ENCODE data around the gene GLRA1. TPM values are rescaled to one million over a fixed set of nuclear protein-coding genes. Genes with fewer than 3 reads are reported as not detected.
"Not testable (repeated sequence)": the region's sequence is repeated elsewhere in the genome, so short reads cannot be mapped to it uniquely, and the experiment has no call there.

The GLRA1 gene
- total RNA-seq, 1 donor from 2014 or later, result not detected

DNA sequence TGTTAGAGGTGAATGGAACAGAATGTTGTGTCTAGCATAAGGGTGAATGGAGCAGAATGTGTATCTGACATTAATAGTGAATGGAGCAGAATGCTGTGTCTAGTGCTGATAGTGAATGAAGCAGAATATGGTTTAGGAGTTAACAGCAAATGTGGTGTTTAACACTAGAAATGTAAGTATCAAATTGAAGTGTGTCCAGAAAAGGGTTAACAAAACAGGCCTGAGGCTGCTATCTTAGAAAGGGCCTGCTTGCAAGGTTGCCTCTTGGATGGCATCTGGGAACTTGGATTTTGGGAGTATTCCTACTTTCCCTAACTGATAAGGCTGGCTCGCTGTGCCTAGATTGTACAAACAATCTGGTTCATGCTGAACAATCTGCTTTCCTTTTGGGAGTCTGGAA lies 76.8 kb downstream of the GLRA1 start:
- Histone ChIP-seq H3K4me1 (ENCODE audit: control insufficient read depth in 3 of 3, insufficient read depth in 3 of 3, low read length in 3 of 3) (no peaks in the 10 kb centered on the region), H3K9ac (ENCODE audit: low read depth in 1 of 3, low read length in 3 of 3) (no peak overlapping the region), H3K4me3 (ENCODE audit: low read length in 3 of 3) (no peak overlapping the region), H3K27ac (ENCODE audit: low read depth, low read length) (no peak overlapping the region), H3K9me3 (ENCODE audit: control insufficient read depth in 3 of 3, low read length in 3 of 3) (peaks cover 0 to 4% (median 0%) of the 10 kb centered on the region in 3 donors), H3K36me3 (ENCODE audit: control insufficient read depth in 3 of 3, insufficient read depth in 3 of 3, low read length in 3 of 3) (no peaks in the 10 kb centered on the region), H3K27me3 (ENCODE audit: control insufficient read depth in 3 of 3, insufficient read depth in 3 of 3, low read length in 3 of 3) (no peaks in the 10 kb centered on the region)

DNA sequence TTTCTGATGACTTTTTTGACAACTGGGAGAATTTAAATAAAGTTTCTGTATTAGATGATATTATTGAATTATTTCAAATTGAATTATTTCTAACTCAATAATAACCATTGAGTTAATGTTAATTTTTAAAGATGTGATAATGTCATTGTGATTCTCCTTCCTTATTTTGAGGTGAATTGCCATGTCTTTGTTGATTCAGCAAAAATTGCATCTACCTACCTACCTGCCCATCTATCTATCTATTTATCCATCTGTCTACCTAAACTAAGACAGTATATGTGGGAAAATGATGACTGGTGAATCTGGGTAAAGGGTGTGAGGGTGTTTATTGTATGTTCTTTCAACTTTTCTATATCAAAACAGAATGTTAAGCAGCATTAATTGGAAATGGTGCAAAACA lies 77.9 kb downstream of the GLRA1 start:
- H3K27ac ChIP-seq (ENCODE audit: low read depth, low read length), result no peak overlapping the region
- H3K4me1 ChIP-seq (ENCODE audit: control insufficient read depth in 3 of 3, insufficient read depth in 3 of 3, low read length in 3 of 3), result no peaks in the 10 kb centered on the region
- H3K4me3 ChIP-seq (ENCODE audit: low read length in 3 of 3), result no peak overlapping the region
- H3K9ac ChIP-seq (ENCODE audit: low read depth in 1 of 3, low read length in 3 of 3), result no peak overlapping the region
- H3K27me3 ChIP-seq (ENCODE audit: control insufficient read depth in 3 of 3, insufficient read depth in 3 of 3, low read length in 3 of 3), result no peaks in the 10 kb centered on the region
- no peaks in the 10 kb centered on the region for H3K36me3 ChIP-seq (ENCODE audit: control insufficient read depth in 3 of 3, insufficient read depth in 3 of 3, low read length in 3 of 3)
- peaks cover 0 to 4% (median 2%) of the 10 kb centered on the region in 3 donors for H3K9me3 ChIP-seq (ENCODE audit: control insufficient read depth in 3 of 3, low read length in 3 of 3)

DNA sequence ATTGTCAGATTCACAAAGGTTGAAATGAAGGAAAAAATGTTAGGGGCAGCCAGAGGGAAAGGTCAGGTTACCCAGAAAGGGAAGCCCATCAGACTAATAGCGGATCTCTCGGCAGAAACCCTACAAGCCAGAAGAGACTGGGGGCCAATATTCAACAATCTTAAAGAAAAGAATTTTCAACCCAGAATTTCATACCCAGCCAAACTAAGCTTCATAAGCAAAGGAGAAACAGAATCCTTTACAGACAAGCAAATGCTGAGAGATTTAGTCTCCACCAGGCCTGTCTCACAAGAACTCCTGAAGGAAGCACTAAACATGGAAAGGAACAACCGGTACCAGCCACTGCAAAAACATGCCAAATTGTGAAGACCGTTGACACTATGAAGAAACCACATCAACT lies 91.8 kb downstream of the GLRA1 start:
- H3K27me3 ChIP-seq (ENCODE audit: control insufficient read depth in 3 of 3, insufficient read depth in 3 of 3, low read length in 3 of 3); H3K4me1 ChIP-seq (ENCODE audit: control insufficient read depth in 3 of 3, insufficient read depth in 3 of 3, low read length in 3 of 3); H3K36me3 ChIP-seq (ENCODE audit: control insufficient read depth in 3 of 3, insufficient read depth in 3 of 3, low read length in 3 of 3); H3K9me3 ChIP-seq (ENCODE audit: control insufficient read depth in 3 of 3, low read length in 3 of 3); H3K27ac ChIP-seq (ENCODE audit: low read depth, low read length); H3K9ac ChIP-seq (ENCODE audit: low read depth in 1 of 3, low read length in 3 of 3); H3K4me3 ChIP-seq (ENCODE audit: low read length in 3 of 3): not testable (repeated sequence)

DNA sequence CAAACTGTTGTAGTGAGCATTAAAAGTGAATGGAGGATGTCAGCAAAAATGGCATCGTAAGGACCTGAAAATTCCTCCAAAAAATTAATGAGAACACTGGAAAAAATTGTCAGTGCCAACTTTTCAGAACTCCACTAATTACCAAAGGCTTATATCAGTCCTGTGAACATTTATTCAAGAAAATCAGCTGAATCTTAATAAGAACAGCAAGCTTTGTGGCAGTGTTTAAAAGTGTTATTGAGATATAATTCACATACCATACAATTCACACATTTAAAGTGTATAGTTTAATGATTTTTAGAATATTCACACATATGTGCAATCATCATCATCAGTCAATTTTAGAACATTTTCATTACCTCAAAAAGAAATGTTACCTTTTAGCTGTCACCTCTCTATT lies 95.3 kb downstream of the GLRA1 start:
- no peaks in the 10 kb centered on the region for H3K27me3 ChIP-seq (ENCODE audit: control insufficient read depth in 3 of 3, insufficient read depth in 3 of 3, low read length in 3 of 3)
- peaks cover 0 to 2% (median 0%) of the 10 kb centered on the region in 3 donors for H3K36me3 ChIP-seq (ENCODE audit: control insufficient read depth in 3 of 3, insufficient read depth in 3 of 3, low read length in 3 of 3)
- no peak overlapping the region for H3K27ac ChIP-seq (ENCODE audit: low read depth, low read length)
- H3K9ac ChIP-seq (ENCODE audit: low read depth in 1 of 3, low read length in 3 of 3), result no peak overlapping the region
- H3K9me3 ChIP-seq (ENCODE audit: control insufficient read depth in 3 of 3, low read length in 3 of 3), result no peaks in the 10 kb centered on the region
- no peak overlapping the region for H3K4me3 ChIP-seq (ENCODE audit: low read length in 3 of 3)
- no peaks in the 10 kb centered on the region for H3K4me1 ChIP-seq (ENCODE audit: control insufficient read depth in 3 of 3, insufficient read depth in 3 of 3, low read length in 3 of 3)

DNA sequence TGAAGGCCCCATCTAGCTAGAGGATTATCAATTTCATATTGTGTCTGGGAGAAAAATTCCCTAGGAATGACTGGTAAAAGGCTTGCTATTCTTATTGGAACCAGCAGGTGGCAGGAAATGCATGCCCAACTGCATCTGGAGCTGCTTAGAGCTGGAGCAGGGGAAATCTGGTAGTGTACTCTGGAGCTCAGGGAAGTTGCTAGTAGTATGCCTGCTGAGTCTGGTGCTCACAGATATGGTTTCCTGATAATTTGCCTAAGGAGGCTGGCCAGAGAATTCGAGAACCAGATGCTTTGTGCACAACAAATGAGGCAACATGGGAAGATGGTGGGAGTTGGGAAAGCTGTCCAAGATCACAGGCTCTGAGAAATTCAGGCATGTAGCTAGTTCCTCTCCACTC lies 99.2 kb downstream of the GLRA1 start:
- H3K9ac ChIP-seq (ENCODE audit: low read depth in 1 of 3, low read length in 3 of 3), result no peak overlapping the region
- H3K9me3 ChIP-seq (ENCODE audit: control insufficient read depth in 3 of 3, low read length in 3 of 3), result no peaks in the 10 kb centered on the region
- H3K36me3 ChIP-seq (ENCODE audit: control insufficient read depth in 3 of 3, insufficient read depth in 3 of 3, low read length in 3 of 3), result peaks cover 0 to 5% (median 2%) of the 10 kb centered on the region in 3 donors

DNA sequence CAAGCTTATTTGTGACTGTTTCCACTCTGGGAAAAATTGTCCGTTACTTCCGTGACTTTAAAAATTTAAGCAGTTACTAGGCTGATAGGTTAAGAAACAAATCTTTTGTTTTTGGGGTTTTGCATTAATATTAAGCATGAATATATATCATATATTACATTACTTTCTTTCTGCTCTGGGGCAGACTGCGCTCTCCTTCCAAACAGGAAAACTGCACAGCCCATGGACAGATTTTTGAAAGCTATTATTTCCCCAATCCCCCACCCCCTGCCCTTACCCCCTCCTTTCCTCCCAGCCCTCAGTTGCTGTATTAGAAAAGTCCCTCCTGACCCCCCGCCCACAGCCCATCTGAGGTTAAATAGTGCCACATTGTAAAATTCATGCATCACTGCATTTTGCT lies 102.5 kb downstream of the GLRA1 start:
- H3K27me3 ChIP-seq (ENCODE audit: control insufficient read depth in 3 of 3, insufficient read depth in 3 of 3, low read length in 3 of 3), result no peaks in the 10 kb centered on the region
- H3K4me1 ChIP-seq (ENCODE audit: control insufficient read depth in 3 of 3, insufficient read depth in 3 of 3, low read length in 3 of 3), result no peaks in the 10 kb centered on the region
- H3K9ac ChIP-seq (ENCODE audit: low read depth in 1 of 3, low read length in 3 of 3), result no peak overlapping the region
- no peak overlapping the region for H3K4me3 ChIP-seq (ENCODE audit: low read length in 3 of 3)
- no peaks in the 10 kb centered on the region for H3K9me3 ChIP-seq (ENCODE audit: control insufficient read depth in 3 of 3, low read length in 3 of 3)
- H3K27ac ChIP-seq (ENCODE audit: low read depth, low read length), result no peak overlapping the region
- H3K36me3 ChIP-seq (ENCODE audit: control insufficient read depth in 3 of 3, insufficient read depth in 3 of 3, low read length in 3 of 3), result peaks cover 0 to 5% (median 0%) of the 10 kb centered on the region in 3 donors

More for the DNA sequence above, 99.2 kb downstream of the GLRA1 start:
- Histone ChIP-seq H3K4me1 (ENCODE audit: control insufficient read depth in 3 of 3, insufficient read depth in 3 of 3, low read length in 3 of 3) (no peaks in the 10 kb centered on the region), H3K27me3 (ENCODE audit: control insufficient read depth in 3 of 3, insufficient read depth in 3 of 3, low read length in 3 of 3) (no peaks in the 10 kb centered on the region), H3K27ac (ENCODE audit: low read depth, low read length) (no peak overlapping the region), H3K4me3 (ENCODE audit: low read length in 3 of 3) (no peak overlapping the region)

DNA sequence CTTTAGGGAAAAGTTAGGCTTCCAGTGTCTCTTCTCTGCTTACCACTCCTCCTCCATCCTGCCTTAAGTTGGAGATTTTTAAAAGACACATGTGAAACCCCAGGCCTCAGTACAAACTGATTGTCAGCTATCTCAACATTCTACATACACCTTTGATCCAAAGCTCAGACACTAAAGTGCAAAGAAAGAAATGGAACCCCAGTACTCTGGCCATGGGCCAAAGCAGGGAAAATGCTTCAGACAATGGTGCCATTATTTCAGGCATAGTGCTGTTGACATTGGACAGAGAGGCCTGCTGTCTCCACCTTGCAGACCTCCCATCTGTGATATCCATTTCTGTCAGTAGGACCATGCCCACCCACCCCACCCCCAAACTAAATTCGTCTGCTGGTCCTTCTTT lies 103.7 kb downstream of the GLRA1 start:
- H3K9me3 ChIP-seq (ENCODE audit: control insufficient read depth in 3 of 3, low read length in 3 of 3), result no peaks in the 10 kb centered on the region
- H3K4me1 ChIP-seq (ENCODE audit: control insufficient read depth in 3 of 3, insufficient read depth in 3 of 3, low read length in 3 of 3), result no peaks in the 10 kb centered on the region
- H3K27me3 ChIP-seq (ENCODE audit: control insufficient read depth in 3 of 3, insufficient read depth in 3 of 3, low read length in 3 of 3), result no peaks in the 10 kb centered on the region

DNA sequence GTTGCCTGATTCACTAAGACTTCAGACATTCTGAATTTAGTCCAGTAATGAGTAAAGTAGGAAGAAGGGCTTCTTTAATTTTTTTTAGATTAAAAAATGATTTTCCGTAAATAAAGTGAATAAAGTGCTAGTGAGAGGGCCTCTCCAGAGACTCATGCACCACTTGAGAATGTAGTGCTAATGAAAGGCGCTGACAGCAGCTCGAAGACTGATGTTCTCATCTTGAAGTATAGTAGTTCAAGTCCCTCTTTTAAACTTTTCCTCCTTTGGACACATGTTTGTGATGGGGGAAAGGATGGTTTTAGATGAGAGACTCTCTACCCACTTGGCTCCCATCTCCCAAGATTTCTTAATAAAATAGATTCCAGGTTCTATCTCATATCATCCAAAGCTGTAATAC lies 104.4 kb downstream of the GLRA1 start:
- Histone ChIP-seq H3K4me1 (ENCODE audit: control insufficient read depth in 3 of 3, insufficient read depth in 3 of 3, low read length in 3 of 3) (no peaks in the 10 kb centered on the region), H3K4me3 (ENCODE audit: low read length in 3 of 3) (no peak overlapping the region), H3K27ac (ENCODE audit: low read depth, low read length) (no peak overlapping the region), H3K36me3 (ENCODE audit: control insufficient read depth in 3 of 3, insufficient read depth in 3 of 3, low read length in 3 of 3) (peaks cover 0 to 5% (median 0%) of the 10 kb centered on the region in 3 donors), H3K27me3 (ENCODE audit: control insufficient read depth in 3 of 3, insufficient read depth in 3 of 3, low read length in 3 of 3) (no peaks in the 10 kb centered on the region), H3K9ac (ENCODE audit: low read depth in 1 of 3, low read length in 3 of 3) (no peak overlapping the region), H3K9me3 (ENCODE audit: control insufficient read depth in 3 of 3, low read length in 3 of 3) (no peaks in the 10 kb centered on the region)

More for the DNA sequence above, 103.7 kb downstream of the GLRA1 start:
- Histone ChIP-seq H3K27ac (ENCODE audit: low read depth, low read length) (no peak overlapping the region), H3K4me3 (ENCODE audit: low read length in 3 of 3) (no peak overlapping the region), H3K9ac (ENCODE audit: low read depth in 1 of 3, low read length in 3 of 3) (no peak overlapping the region), H3K36me3 (ENCODE audit: control insufficient read depth in 3 of 3, insufficient read depth in 3 of 3, low read length in 3 of 3) (peaks cover 0 to 5% (median 0%) of the 10 kb centered on the region in 3 donors)

DNA sequence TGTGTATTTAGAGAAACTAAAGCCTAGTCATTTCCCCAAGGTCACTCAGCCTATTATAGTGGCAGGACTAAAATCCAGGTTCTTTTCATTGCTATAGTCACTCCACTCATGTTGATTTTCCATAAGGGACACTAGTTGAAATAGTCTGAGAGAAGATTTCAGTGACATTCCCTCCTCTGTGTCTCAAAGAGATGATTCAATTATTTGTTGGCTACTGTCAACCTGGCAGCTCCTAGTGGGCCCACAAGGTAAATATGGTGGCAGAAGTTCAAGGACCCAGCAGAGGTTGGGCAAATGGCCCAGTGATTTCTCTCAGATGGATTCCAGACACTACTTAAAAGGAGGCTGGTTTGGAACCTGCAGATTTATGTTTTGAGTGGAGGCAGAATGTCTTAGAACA lies 104.8 kb downstream of the GLRA1 start:
- Histone ChIP-seq H3K9ac (ENCODE audit: low read depth in 1 of 3, low read length in 3 of 3) (no peak overlapping the region), H3K9me3 (ENCODE audit: control insufficient read depth in 3 of 3, low read length in 3 of 3) (no peaks in the 10 kb centered on the region), H3K36me3 (ENCODE audit: control insufficient read depth in 3 of 3, insufficient read depth in 3 of 3, low read length in 3 of 3) (peaks cover 0 to 5% (median 0%) of the 10 kb centered on the region in 3 donors), H3K4me1 (ENCODE audit: control insufficient read depth in 3 of 3, insufficient read depth in 3 of 3, low read length in 3 of 3) (no peaks in the 10 kb centered on the region), H3K27ac (ENCODE audit: low read depth, low read length) (no peak overlapping the region), H3K4me3 (ENCODE audit: low read length in 3 of 3) (no peak overlapping the region), H3K27me3 (ENCODE audit: control insufficient read depth in 3 of 3, insufficient read depth in 3 of 3, low read length in 3 of 3) (no peaks in the 10 kb centered on the region)

DNA sequence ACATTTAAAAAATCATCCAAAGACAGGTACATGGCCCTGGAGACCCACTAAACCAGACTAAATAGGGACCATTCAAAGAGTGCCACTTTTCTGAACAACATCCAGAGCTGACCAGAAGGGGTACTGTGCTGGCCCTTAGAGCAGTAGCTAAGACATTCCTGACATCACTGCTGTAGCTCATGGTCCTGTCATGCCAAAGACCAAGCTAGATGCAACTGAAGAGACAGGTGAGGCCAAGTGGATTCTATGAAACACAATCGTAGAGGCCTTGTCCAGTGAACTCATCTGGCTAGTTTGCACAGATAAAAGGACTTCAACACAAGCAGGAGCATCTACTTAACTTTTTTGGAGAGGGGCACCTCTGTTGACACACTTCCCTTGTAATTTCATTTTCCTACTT lies 109.6 kb downstream of the GLRA1 start:
- peaks cover 0 to 7% (median 0%) of the 10 kb centered on the region in 3 donors for H3K36me3 ChIP-seq (ENCODE audit: control insufficient read depth in 3 of 3, insufficient read depth in 3 of 3, low read length in 3 of 3)
- no peaks in the 10 kb centered on the region for H3K27me3 ChIP-seq (ENCODE audit: control insufficient read depth in 3 of 3, insufficient read depth in 3 of 3, low read length in 3 of 3)

More for the DNA sequence above, 109.6 kb downstream of the GLRA1 start:
- Histone ChIP-seq H3K4me1 (ENCODE audit: control insufficient read depth in 3 of 3, insufficient read depth in 3 of 3, low read length in 3 of 3) (peaks cover 10 to 21% (median 18%) of the 10 kb centered on the region in 3 donors), H3K27ac (ENCODE audit: low read depth, low read length) (no peak overlapping the region), H3K9ac (ENCODE audit: low read depth in 1 of 3, low read length in 3 of 3) (no peak overlapping the region), H3K4me3 (ENCODE audit: low read length in 3 of 3) (no peak overlapping the region), H3K9me3 (ENCODE audit: control insufficient read depth in 3 of 3, low read length in 3 of 3) (no peaks in the 10 kb centered on the region)

Data from skeletal muscle tissue (tissue), 4 donors.